Esophagus (tissue), 2 donors: ENCODE measurements around the gene MRPS23. TPM values are rescaled to one million over a fixed set of nuclear protein-coding genes. Genes with fewer than 3 reads are reported as not detected.

Source experiments
- H3K27ac ChIP-seq, 2 donors: one replicate each; pipeline ENCODE4 v1.5.1; 2013; ENCODE audit warnings: low read depth in 2 of 2, mild to moderate bottlenecking in 2 of 2, inconsistent platforms in 1 of 2, low read length in 1 of 2, moderate library complexity in 1 of 2
- H3K27me3 ChIP-seq, 2 donors: one replicate each; pipeline ENCODE4 v1.6.1; 2013; ENCODE audit warnings: low read length in 2 of 2, control low read depth in 1 of 2, mild to moderate bottlenecking in 1 of 2; ENCODE audit not compliant: insufficient read depth in 2 of 2, control insufficient read depth in 1 of 2
- H3K36me3 ChIP-seq, 2 donors: one replicate each; pipeline ENCODE4 v1.6.1; 2013; ENCODE audit warnings: low read length in 1 of 2; ENCODE audit not compliant: control insufficient read depth in 2 of 2, insufficient read depth in 2 of 2
- H3K4me1 ChIP-seq, 2 donors: one replicate each; pipeline ENCODE4 v1.6.1; 2013; ENCODE audit warnings: low read length in 1 of 2; ENCODE audit not compliant: control insufficient read depth in 2 of 2, insufficient read depth in 2 of 2
- H3K4me3 ChIP-seq, 2 donors: one replicate each; pipeline ENCODE4 v1.5.1; 2013; ENCODE audit warnings: low read length in 2 of 2, mild to moderate bottlenecking in 2 of 2, low read depth in 1 of 2, moderate library complexity in 1 of 2
- H3K9me3 ChIP-seq, 2 donors: one replicate each; pipeline ENCODE4 v1.6.1; 2013; ENCODE audit warnings: mild to moderate bottlenecking in 2 of 2, low read depth in 1 of 2, low read length in 1 of 2, moderate library complexity in 1 of 2; ENCODE audit not compliant: control insufficient read depth in 2 of 2, insufficient read depth in 1 of 2
- WGBS, 2 donors: extraction: QIAGEN DNeasy Blood & Tissue Kit; methylation state at CpG; one replicate each; pipeline ENCODE4 v1.1.7; 2013; 5-methylcytosine and 5-hydroxymethylcytosine counted together
- polyA plus RNA-seq, 2 donors: library from polyadenylated mRNA; stranded (reverse); fragments of 200-250 nt; gene quantifications; one replicate each; pipeline ENCODE4 v1.2.3, GENCODE V29; 2013
- donor health status: healthy with polysubstance abuse.
- donor health status: Bipolar disorder and iron deficiency.

Gene MRPS23
- polyA plus RNA-seq, 2 donors = 6.5 to 29.2 TPM

- Histone ChIP-seq H3K4me3 (no peak overlapping the region), H3K9me3 (no peaks in the 10 kb centered on the region), H3K27me3 (no peaks in the 10 kb centered on the region), H3K4me1 (peaks cover 6 to 9% of the 10 kb centered on the region in 2 donors), H3K36me3 (peaks cover 0 to 15% of the 10 kb centered on the region in 2 donors), H3K27ac (peak overlapping the region in 1 of 2 donors; percentile 53)
- WGBS, 2 donors = 76 to 87% methylated on average over 8 of the region's 8 CpGs
Observed at GRCh38 chr17:57880086-57880456, 30.2 kb upstream of the MRPS23 start.

GRCh38 chr17:57879437-57880085, 29.7 kb upstream of the MRPS23 start:
- peaks cover 6 to 9% of the 10 kb centered on the region in 2 donors for H3K4me1 ChIP-seq
- H3K27me3 ChIP-seq = no peaks in the 10 kb centered on the region
- peak overlapping the region in 1 of 2 donors; percentile 53 for H3K27ac ChIP-seq
- 72 to 75% methylated on average over 12 of the region's 12 CpGs for WGBS, 2 donors
- H3K9me3 ChIP-seq = no peaks in the 10 kb centered on the region
- H3K36me3 ChIP-seq = peaks cover 0 to 10% of the 10 kb centered on the region in 2 donors
- H3K4me3 ChIP-seq = no peak overlapping the region

GRCh38 chr17:57877803-57878377, 28.0 kb upstream of the MRPS23 start:
- Histone ChIP-seq H3K4me1 (peaks cover 10 to 13% of the 10 kb centered on the region in 2 donors), H3K36me3 (peaks cover 0 to 13% of the 10 kb centered on the region in 2 donors), H3K4me3 (no peak overlapping the region), H3K27me3 (no peaks in the 10 kb centered on the region), H3K27ac (peak overlapping the region in 1 of 2 donors; percentile 5), H3K9me3 (no peaks in the 10 kb centered on the region)
- WGBS, 2 donors = 74 to 78% methylated on average over 8 to 9 of the region's 9 CpGs

- 58 to 69% methylated on average over 2 of the region's 2 CpGs for WGBS, 2 donors
- Histone ChIP-seq H3K4me3 (no peak overlapping the region), H3K27ac (peak overlapping the region in 1 of 2 donors; percentile 22), H3K27me3 (no peaks in the 10 kb centered on the region), H3K36me3 (peaks cover 0 to 20% of the 10 kb centered on the region in 2 donors), H3K9me3 (no peaks in the 10 kb centered on the region), H3K4me1 (peaks cover 10 to 13% of the 10 kb centered on the region in 2 donors)
Observed at GRCh38 chr17:57876866-57877237, 27.0 kb upstream of the MRPS23 start.

- Histone ChIP-seq H3K4me1 (peaks cover 5 to 10% of the 10 kb centered on the region in 2 donors), H3K27ac (peak overlapping the region; percentile 76 to 85), H3K36me3 (peaks cover 0 to 21% of the 10 kb centered on the region in 2 donors), H3K27me3 (no peaks in the 10 kb centered on the region), H3K9me3 (no peaks in the 10 kb centered on the region), H3K4me3 (no peak overlapping the region)
- 77 to 83% methylated on average over 15 of the region's 15 CpGs for WGBS, 2 donors
Observed at GRCh38 chr17:57876023-57876865, 26.4 kb upstream of the MRPS23 start.

GRCh38 chr17:57875290-57876022, 25.6 kb upstream of the MRPS23 start:
- Histone ChIP-seq H3K36me3 (peaks cover 4 to 26% of the 10 kb centered on the region in 2 donors), H3K27ac (peak overlapping the region; percentile 76 to 85), H3K27me3 (no peaks in the 10 kb centered on the region), H3K4me3 (no peak overlapping the region), H3K9me3 (no peaks in the 10 kb centered on the region), H3K4me1 (peaks cover 6 to 10% of the 10 kb centered on the region in 2 donors)
- WGBS, 2 donors = 27 to 44% methylated on average over 10 of the region's 10 CpGs

- WGBS, 2 donors = 40 to 48% methylated on average over 27 to 33 of the region's 33 CpGs
- no peaks in the 10 kb centered on the region for H3K27me3 ChIP-seq
- H3K36me3 ChIP-seq = peaks cover 4 to 22% of the 10 kb centered on the region in 2 donors
- H3K4me3 ChIP-seq = no peak overlapping the region
- H3K9me3 ChIP-seq = no peaks in the 10 kb centered on the region
- peak overlapping the region; percentile 76 to 85 for H3K27ac ChIP-seq
- peaks cover 10 to 14% of the 10 kb centered on the region in 2 donors for H3K4me1 ChIP-seq
Observed at GRCh38 chr17:57874434-57875289, 24.8 kb upstream of the MRPS23 start.

- Histone ChIP-seq H3K36me3 (peaks cover 4 to 22% of the 10 kb centered on the region in 2 donors), H3K4me1 (peaks cover 16% of the 10 kb centered on the region in 2 donors), H3K27ac (peak overlapping the region; percentile 76 to 85), H3K4me3 (no peak overlapping the region), H3K9me3 (no peaks in the 10 kb centered on the region), H3K27me3 (no peaks in the 10 kb centered on the region)
- WGBS, 2 donors = 68 to 79% methylated on average over 7 of the region's 7 CpGs
Observed at GRCh38 chr17:57874058-57874419, 24.2 kb upstream of the MRPS23 start.
